NCI-H2107 (cell line): ENCODE data around the gene NEFH.
"Not testable (repeated sequence)": the region's sequence is repeated elsewhere in the genome, so short reads cannot be mapped to it uniquely, and the experiment has no call there.

Experiments
- DNase-seq: peaks from one replicate; lab custom pipeline; 2025; lab: John Stamatoyannopoulos, UW

NEFH gene

GRCh38 chr22:29479417-29480261 is at the start of gene NEFH:
TSS of gene NEFH (plus strand) at chr22:29480218. CDS start at chr22:29480263, 45 bp downstream.
- no peak for DNase-seq

- no peak for DNase-seq
These were observed 48.0 kb upstream of the NEFH start for GRCh38 chr22:29431986-29432385.

GRCh38 chr22:29433856-29434255 is 46.2 kb upstream of the NEFH start:
- no peak for DNase-seq

- no peak for DNase-seq
These were observed 45.7 kb upstream of the NEFH start for GRCh38 chr22:29434288-29434687.

- DNase-seq: no peak
These were observed 44.5 kb upstream of the NEFH start for GRCh38 chr22:29435236-29436136.

- DNase-seq: not testable (repeated sequence)
These were observed 41.7 kb upstream of the NEFH start, which contains the start of gene RFPL1 for GRCh38 chr22:29438283-29438682. TSS of gene RFPL1 (plus strand) at chr22:29438583.

GRCh38 chr22:29442976-29443375 is 37.0 kb upstream of the NEFH start:
- DNase-seq: no peak

- DNase-seq: no peak
These were observed 36.6 kb upstream of the NEFH start for GRCh38 chr22:29443452-29443851.

GRCh38 chr22:29443861-29444792 is 35.9 kb upstream of the NEFH start:
- DNase-seq: no peak

- no peak for DNase-seq
These were observed 34.5 kb upstream of the NEFH start for GRCh38 chr22:29445508-29445907.

GRCh38 chr22:29447906-29448305 is 32.1 kb upstream of the NEFH start:
- no peak for DNase-seq

GRCh38 chr22:29449296-29449875 is 30.6 kb upstream of the NEFH start:
- no peak for DNase-seq

GRCh38 chr22:29450222-29450621 is 29.8 kb upstream of the NEFH start:
- DNase-seq: no peak

GRCh38 chr22:29451863-29452262 is 28.2 kb upstream of the NEFH start:
- DNase-seq: no peak

- no peak for DNase-seq
These were observed 25.7 kb upstream of the NEFH start for GRCh38 chr22:29454276-29454675.

GRCh38 chr22:29456211-29456671 is 23.8 kb upstream of the NEFH start:
- DNase-seq: no peak

GRCh38 chr22:29457730-29458129 is 22.3 kb upstream of the NEFH start:
- no peak for DNase-seq

- DNase-seq: no peak
These were observed 21.5 kb upstream of the NEFH start for GRCh38 chr22:29458551-29458950.

GRCh38 chr22:29459773-29460172 is 20.2 kb upstream of the NEFH start:
- no peak for DNase-seq

- no peak for DNase-seq
These were observed 18.8 kb upstream of the NEFH start for GRCh38 chr22:29461263-29461662.

GRCh38 chr22:29463629-29464028 is 16.4 kb upstream of the NEFH start:
- DNase-seq: no peak
